ENCODE results near the gene BCL11B.

Gene BCL11B

DNA sequence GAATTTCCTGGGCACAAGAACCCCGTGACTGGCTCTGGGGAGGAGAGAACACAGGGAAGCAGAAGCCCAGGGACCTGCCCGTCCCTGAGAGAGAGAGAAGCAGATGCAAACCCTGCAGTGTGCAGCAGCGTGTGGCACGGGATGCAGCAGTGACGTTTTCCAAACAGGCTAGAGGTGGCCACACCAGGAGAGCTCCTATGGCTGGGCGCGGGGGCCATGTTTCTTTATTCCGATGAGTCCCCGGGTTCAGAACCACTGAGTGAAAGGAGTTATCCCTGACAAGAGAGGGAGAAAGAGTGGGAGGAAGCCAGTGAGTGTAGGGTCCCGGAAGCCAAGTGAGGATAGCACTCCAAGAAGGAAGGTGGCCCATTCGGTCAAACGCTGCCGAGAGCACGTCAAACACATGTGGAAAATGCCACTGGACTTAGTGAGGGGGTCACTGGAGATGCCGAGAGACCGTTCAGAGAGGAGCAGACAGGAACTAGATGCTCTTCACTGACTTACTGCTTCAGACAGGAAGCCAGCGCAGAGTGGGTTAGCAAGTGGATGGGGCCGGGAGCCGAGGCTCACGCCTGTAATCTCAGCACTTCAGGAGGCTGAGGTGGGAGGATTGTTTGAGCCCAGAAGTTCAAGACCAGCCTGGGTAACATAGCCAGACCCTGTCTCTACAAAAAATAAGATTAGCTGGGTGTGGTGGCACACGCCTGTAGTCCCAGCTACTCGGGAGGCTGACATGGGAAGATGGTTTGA, 123.0 kb downstream of the BCL11B start:
- TF ChIP-seq, protein P1, sequence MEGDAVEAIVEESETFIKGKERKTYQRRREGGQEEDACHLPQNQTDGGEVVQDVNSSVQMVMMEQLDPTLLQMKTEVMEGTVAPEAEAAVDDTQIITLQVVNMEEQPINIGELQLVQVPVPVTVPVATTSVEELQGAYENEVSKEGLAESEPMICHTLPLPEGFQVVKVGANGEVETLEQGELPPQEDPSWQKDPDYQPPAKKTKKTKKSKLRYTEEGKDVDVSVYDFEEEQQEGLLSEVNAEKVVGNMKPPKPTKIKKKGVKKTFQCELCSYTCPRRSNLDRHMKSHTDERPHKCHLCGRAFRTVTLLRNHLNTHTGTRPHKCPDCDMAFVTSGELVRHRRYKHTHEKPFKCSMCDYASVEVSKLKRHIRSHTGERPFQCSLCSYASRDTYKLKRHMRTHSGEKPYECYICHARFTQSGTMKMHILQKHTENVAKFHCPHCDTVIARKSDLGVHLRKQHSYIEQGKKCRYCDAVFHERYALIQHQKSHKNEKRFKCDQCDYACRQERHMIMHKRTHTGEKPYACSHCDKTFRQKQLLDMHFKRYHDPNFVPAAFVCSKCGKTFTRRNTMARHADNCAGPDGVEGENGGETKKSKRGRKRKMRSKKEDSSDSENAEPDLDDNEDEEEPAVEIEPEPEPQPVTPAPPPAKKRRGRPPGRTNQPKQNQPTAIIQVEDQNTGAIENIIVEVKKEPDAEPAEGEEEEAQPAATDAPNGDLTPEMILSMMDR (IDR thresholded peaks at IDR 0.05; ENCODE audit: low read depth, low read length) = no peak
- DNase-seq (ENCODE audit: extremely low read depth, low read depth) = no peak

DNA sequence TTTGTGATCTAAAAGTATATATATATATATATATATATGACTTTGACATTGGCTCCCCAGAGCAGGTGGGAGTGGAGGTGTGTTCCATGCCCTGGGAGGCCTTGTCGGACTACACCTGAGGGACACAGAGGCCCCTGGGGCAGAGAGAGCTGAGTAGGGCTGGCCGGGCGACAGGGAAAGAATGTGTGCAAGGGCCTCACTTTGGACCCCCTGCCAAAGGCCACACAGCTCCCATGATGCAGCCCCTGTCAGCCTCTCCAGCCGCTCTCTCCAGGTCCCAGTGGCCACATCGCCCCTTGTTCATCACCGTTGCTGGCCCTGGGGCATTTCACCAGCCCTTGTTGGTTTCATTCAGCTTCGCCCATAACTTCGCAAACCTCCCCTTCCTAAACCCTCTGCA, 123.9 kb downstream of the BCL11B start:
- TF ChIP-seq, protein P1 (IDR thresholded peaks at IDR 0.05; ENCODE audit: low read depth, low read length) = no peak

DNA sequence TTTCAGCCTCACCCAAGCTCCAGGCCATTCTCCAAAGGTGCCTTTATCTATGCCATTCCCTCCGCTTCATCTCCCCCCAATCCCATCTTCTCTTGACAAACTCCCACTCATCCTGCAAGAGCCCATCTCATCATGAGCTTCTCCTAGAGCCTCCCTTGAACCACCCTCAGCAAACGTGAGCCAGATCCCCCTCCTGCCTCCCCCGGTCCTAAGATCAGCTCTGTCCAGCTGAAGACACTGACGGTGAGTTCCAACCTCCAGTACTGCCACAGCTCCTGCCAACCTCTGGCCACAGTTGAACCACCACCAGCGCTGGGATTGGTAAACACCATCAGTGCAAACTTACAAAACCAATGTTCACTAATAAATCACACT, 124.6 kb downstream of the BCL11B start:
- TF ChIP-seq, protein P1 (IDR thresholded peaks at IDR 0.05; ENCODE audit: low read depth, low read length) = no peak
- no peak for DNase-seq (ENCODE audit: extremely low read depth, low read depth)

More for the DNA sequence above, 123.9 kb downstream of the BCL11B start:
- no peak for DNase-seq (ENCODE audit: extremely low read depth, low read depth)

DNA sequence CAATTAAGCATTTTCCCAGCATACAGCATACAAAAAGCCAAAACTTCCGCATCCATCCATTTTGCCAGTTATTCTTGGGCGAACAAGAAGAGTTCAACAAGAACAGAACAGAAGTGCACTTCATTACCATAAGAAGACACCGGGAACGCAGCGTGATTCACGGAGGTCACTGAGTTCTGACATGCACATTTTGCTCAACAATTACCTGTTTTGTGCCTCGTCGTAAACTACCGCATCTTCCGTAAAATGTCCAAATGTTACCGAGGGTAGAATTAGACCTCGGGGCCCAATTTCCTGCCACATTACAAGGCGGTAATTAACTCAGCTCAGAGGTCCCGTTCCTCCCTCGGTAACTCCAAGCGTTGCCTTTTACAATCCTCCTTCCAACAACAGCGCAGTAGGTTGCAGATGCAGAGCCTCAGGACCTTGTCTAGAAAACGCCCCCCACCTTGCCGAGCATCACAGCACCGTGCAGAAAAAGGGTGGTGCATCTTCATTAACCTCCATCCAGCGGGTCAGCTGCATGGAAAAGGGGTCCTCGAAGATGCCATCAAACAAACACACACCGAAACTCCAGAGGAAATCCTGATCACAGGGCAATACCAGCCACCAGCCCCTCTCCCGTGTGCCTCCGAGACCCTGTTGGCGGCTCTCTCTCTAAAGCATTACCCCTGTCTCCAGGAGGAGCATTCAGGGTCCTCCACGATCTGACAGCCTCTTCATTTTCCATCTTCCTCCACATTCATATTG, 125.2 kb downstream of the BCL11B start:
- DNase-seq (ENCODE audit: extremely low read depth, low read depth) = no peak
- TF ChIP-seq, protein P1 (IDR thresholded peaks at IDR 0.05; ENCODE audit: low read depth, low read length) = no peak

DNA sequence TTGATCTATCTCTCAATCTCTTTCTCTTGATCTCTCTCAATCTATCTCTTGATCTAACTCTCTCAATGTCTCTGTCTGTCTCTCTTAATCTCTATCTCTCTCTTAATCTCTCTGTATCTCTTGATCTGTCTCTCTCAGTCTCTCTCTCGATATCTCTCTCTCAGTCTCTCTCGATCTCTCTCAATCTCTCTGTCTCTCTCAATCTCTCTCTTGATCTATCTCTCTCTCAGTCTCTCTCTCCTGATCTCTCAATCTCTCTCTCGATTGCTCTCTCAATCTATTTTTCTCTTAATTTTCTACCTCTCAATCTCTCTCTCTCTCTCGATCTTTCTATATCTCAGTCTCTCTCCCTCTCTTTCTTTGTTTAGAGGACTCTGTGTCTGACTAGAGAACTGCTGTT, 126.7 kb downstream of the BCL11B start:
- no peak for DNase-seq (ENCODE audit: extremely low read depth, low read depth)
- TF ChIP-seq, protein P1 (IDR thresholded peaks at IDR 0.05; ENCODE audit: low read depth, low read length) = no peak

DNA sequence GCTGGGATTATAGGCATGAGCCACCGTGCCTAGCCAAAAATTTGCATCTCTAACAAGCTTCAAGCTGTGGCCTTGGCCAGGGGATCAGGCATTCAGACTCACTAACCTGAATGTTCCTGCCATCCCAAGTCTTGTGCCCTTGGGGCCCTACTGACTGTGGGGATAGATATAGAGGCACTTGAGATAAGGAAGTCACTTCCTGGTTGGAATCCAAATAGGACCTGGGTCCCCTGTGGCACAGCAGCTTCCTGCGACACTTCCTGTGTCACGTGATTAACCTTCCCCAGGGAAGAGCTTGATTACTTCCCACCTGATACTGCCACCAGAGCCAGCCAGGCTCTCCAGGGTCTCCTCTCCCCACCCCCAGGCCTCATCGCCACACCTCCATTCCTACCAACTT, 128.2 kb downstream of the BCL11B start:
- TF ChIP-seq, protein P1 (IDR thresholded peaks at IDR 0.05; ENCODE audit: low read depth, low read length) = no peak
- DNase-seq (ENCODE audit: extremely low read depth, low read depth) = no peak

DNA sequence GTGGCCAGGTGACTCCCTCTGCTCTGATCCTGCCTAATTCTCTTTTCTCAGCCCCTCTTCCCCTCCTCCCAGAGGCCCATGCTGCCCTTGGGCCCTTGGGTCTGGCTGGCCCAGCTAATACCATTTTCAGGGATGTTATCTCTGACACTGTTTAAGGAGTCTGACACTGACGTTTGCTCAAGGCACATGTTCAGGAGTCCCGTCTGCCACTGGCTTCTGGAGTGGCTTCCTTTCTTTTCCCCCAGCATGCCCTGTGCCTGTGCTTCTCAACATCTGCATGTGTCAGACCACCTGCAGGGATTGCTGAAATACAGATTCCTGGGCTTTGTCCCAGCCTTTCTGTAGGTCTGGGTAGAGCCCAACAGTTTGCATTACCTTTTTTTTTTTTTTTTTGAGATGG, 128.9 kb downstream of the BCL11B start:
- DNase-seq (ENCODE audit: extremely low read depth, low read depth) = no peak

More for the DNA sequence above, 128.9 kb downstream of the BCL11B start:
- TF ChIP-seq, protein P1 (IDR thresholded peaks at IDR 0.05; ENCODE audit: low read depth, low read length) = no peak
